ENCODE measurements around the gene HOXA6.
A peak's percentile ranks its signal among the peaks of the same experiment; 100 is the strongest.

The HOXA6 gene

DNA sequence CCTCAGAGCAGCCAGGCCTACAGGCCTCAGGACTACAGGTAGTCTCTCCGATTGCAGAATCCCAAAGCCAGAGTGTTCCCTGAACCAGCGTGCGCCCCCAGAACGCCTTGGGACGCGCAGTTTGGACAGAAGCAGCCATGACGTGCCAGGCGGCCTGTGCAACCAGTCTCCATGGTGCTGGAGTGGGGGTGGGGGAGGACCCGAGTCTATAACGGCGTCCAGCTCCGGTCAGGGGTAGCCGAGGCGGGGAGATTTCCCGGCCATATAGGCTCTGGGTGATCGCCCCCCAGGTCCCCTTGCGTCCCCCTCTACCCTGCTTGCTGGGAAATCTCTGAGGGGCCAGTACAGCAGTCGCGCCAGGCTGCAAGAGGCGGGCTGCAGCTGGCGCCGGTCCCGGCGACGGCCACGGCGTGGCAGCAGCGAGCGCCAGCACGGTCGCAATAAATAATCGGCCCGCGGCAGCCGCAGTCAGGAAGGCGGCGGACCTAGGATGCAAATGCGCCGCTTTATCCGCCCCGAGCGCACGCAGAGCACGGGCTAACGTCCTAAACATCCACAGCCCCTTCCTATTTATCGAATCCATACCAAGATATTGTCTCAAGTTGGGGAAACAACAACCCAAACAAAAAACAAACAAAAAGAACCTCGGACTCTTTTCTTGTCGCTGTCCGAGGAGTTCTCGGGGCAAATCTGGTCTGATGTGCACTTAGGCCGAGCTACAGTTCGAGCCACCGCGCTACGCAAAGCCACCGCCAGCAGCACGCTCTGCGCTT, 3.2 kb upstream of the HOXA6 start:
- Histone ChIP-seq H3K27me3 (ENCODE audit: control insufficient read depth in 1 of 2, insufficient read depth in 2 of 2, low read length in 2 of 2) (peaks cover 0 to 20% of the 10 kb centered on the region in 2 donors), H3K27ac (ENCODE audit: low read depth, low read length) (peak overlapping the region; percentile 95), H3K9ac (ENCODE audit: low read length) (peak overlapping the region; percentile 80), H3K9me3 (ENCODE audit: low read length) (no peaks in the 10 kb centered on the region), H3K36me3 (ENCODE audit: insufficient read depth, low read length) (no peaks in the 10 kb centered on the region), H3K4me3 (ENCODE audit: low read depth in 1 of 2, low read length in 2 of 2) (peak overlapping the region; percentile 85 to 92), H3K4me1 (ENCODE audit: insufficient read depth, low read length) (peaks cover 50% of the 10 kb centered on the region)

DNA sequence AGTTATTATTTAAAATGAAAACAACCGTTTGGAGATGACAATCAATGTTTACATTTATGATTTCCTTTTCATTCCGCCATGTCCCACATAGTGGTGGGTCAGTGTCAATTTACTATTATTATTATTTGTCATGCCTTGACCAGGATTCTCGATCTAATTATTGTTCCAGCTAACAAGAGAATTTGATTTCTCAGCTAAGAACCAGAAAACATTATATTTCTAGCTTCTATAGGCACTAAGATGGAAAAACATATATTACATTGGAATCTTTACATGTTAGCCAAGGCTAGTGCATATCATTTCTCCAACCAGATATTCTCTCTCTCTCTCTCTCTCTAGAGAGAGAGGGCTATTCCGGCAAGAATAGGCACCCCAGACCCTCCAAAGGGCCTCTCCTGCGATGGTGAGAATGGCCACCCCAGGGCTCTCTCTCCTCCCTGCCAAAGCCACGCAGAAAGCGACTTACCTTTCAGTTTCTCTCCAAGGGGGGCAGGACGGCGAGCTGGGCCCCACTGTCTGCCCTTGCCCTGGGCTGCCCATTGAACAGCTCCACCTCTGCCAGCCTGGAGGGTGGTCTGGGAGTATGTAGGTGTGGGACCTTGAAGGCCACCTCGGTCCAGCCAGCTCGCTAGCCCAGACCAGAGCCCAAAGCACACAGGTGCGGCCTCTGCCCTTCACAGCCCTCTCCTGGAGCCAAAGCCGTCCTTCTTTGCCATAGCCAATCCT, 2.4 kb upstream of the HOXA6 start:
- peak overlapping the region; percentile 79 for H3K9ac ChIP-seq (ENCODE audit: low read length)
- H3K9me3 ChIP-seq (ENCODE audit: low read length): no peaks in the 10 kb centered on the region
- peak overlapping the region; percentile 95 for H3K27ac ChIP-seq (ENCODE audit: low read depth, low read length)
- H3K4me3 ChIP-seq (ENCODE audit: low read depth in 1 of 2, low read length in 2 of 2): peak overlapping the region; percentile 85 to 92
- H3K4me1 ChIP-seq (ENCODE audit: insufficient read depth, low read length): peaks cover 44% of the 10 kb centered on the region
- peaks cover 0 to 12% of the 10 kb centered on the region in 2 donors for H3K27me3 ChIP-seq (ENCODE audit: control insufficient read depth in 1 of 2, insufficient read depth in 2 of 2, low read length in 2 of 2)
- peaks cover 6% of the 10 kb centered on the region for H3K36me3 ChIP-seq (ENCODE audit: insufficient read depth, low read length)

DNA sequence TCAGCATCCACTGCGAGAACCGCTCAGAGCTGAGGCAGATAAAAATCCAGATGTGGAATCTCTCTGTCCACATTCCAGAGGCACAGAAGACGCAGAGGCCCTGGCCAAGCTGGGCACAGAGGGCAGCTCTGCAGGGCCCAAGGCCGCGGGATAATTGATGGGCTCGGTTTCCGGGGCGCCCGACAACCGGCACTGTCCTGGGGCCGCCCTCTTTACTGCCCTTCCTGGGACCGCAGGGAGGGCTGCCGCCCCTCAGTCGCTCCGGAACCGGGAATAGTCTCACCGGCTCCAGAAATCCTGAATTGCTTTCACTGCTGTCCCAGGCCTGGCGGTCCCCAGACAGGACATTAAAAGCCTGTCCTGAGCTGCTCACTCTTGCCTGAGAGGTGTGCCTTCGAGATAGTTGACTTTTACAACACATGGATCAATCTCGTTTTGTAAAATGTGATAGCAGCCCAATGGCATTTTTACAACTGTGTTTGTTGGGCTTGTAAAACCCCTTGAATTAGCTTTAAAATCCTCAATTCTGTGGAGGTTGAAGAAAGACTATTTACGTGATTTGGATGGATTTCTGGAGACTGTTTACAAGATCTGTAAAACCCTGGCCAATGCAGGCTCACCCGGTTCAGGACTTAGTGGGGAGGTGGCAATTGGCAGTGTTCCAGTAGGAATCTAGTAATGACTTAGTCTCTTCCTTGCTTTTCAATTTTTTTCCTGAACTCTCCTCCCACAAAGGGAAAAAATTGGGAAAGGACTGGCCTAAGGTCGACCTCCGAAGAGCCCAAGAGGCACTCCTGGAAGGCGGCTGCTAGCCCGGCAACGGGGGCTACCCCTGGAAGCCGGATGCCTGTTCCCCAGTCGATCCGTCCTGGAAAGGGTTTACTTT, 1.4 kb upstream of the HOXA6 start:
- peaks cover 0 to 11% of the 10 kb centered on the region in 2 donors for H3K27me3 ChIP-seq (ENCODE audit: control insufficient read depth in 1 of 2, insufficient read depth in 2 of 2, low read length in 2 of 2)
- H3K9ac ChIP-seq (ENCODE audit: low read length): peak overlapping the region; percentile 79

DNA sequence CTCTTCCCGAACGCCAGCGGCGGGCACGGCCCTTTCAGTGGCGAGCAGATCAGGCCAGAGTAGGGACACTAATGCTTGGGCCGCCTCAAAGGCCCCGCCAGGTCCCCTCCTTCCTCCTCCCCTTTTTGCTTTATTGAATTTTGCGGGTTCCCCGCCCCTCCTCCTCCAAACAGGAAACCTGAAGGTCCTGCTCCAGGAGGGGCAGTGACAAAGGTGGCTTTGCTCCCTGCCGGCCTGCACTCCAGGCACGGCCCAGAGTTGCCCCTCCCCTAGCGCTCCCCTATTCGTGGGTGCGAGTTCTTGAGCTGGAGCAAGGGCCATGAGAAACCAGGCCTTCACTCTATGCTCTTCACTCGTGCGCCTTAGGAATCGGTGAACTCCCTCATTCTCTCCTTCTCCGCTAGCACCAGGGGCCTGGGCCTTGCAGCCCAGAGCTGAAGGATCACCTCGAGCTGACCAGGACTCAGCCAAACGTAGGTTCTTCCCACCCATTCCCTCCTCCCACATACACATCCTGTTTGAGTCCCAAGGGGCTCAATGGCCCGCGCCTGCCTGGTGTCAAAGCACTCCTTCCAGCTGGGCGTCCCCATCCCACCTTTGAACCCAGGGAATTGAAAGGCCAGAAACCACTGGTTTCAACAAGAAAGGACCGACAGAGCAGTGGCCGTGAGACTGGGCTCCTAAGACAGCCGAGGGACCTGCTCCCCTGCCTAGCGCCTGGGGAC, 619 bp upstream of the HOXA6 start:
- Histone ChIP-seq H3K4me1 (ENCODE audit: insufficient read depth, low read length) (peaks cover 34% of the 10 kb centered on the region), H3K9me3 (ENCODE audit: low read length) (no peaks in the 10 kb centered on the region), H3K27ac (ENCODE audit: low read depth, low read length) (peak overlapping the region; percentile 95), H3K36me3 (ENCODE audit: insufficient read depth, low read length) (peaks cover 19% of the 10 kb centered on the region), H3K27me3 (ENCODE audit: control insufficient read depth in 1 of 2, insufficient read depth in 2 of 2, low read length in 2 of 2) (peaks cover 0 to 11% of the 10 kb centered on the region in 2 donors), H3K4me3 (ENCODE audit: low read depth in 1 of 2, low read length in 2 of 2) (peak overlapping the region; percentile 50 to 92), H3K9ac (ENCODE audit: low read length) (peak overlapping the region; percentile 79)

More for the DNA sequence above, 1.4 kb upstream of the HOXA6 start:
- Histone ChIP-seq H3K27ac (ENCODE audit: low read depth, low read length) (peak overlapping the region; percentile 95), H3K4me3 (ENCODE audit: low read depth in 1 of 2, low read length in 2 of 2) (peak overlapping the region; percentile 50 to 92), H3K9me3 (ENCODE audit: low read length) (no peaks in the 10 kb centered on the region), H3K4me1 (ENCODE audit: insufficient read depth, low read length) (peaks cover 42% of the 10 kb centered on the region), H3K36me3 (ENCODE audit: insufficient read depth, low read length) (peaks cover 16% of the 10 kb centered on the region)

DNA sequence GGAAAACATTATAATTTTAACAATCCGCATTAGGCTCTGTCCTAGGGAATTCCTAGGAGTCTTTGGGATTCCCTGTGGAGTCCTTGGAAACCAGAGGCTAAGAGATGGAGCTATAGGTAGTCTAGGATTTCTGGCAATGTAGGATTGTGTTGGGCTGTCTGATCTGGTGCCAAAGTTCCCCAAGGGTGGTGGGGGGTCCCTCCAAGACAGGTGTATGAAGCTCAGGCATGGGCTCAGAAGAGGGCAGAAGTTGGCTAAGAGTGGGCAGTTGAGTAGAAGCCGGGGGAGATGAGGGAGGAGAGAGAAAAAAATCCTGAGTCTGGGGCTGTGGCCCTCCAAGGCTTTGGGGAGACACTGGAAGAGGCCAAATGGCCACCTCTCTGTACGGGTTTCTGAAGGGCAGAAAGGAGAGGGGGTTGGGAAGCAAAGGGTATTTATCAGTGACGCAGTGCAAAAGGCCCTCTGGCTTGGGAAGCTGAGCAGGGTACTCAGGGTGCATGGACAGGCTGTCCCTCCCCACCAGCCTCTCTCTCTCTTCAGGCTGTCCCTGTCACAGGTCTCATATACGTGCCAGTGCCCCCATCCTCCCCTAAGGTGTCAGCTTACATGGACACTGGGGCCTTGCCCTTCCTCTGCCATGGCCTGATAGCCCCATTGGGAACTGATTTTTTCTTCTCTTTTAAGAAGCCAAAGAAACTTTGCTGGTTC, 929 bp downstream of the HOXA6 start:
- Histone ChIP-seq H3K36me3 (ENCODE audit: insufficient read depth, low read length) (peaks cover 22% of the 10 kb centered on the region), H3K27me3 (ENCODE audit: control insufficient read depth in 1 of 2, insufficient read depth in 2 of 2, low read length in 2 of 2) (peaks cover 0 to 5% of the 10 kb centered on the region in 2 donors), H3K27ac (ENCODE audit: low read depth, low read length) (peak overlapping the region; percentile 95), H3K4me3 (ENCODE audit: low read depth in 1 of 2, low read length in 2 of 2) (peak overlapping the region; percentile 6 to 47), H3K9ac (ENCODE audit: low read length) (peak overlapping the region; percentile 34), H3K4me1 (ENCODE audit: insufficient read depth, low read length) (peaks cover 31% of the 10 kb centered on the region), H3K9me3 (ENCODE audit: low read length) (no peaks in the 10 kb centered on the region)

DNA sequence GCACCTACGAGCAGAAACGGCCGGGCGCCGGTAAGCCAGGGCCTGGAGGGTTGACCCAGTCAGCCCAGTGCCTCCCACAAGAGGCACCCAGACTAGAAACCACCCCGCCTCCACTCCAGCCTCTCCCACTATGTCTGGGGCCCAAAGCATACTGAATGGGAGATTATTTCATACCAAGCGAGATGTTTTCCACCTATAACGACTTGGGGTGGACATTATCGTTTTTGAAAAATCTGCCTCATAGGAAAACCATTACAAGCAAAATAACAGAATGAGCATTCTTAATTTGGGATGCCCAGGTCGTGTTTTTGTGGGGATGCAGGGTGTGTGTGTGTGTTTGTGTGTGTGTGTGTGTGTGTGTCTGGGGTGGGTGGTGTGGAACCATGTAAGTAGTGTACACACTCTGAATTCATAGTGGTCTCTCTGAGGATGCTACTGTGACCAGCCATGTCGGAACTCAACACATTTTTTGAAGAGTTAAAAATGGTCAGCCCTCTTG, 1.6 kb downstream of the HOXA6 start:
- no peak overlapping the region for H3K4me3 ChIP-seq (ENCODE audit: low read depth in 1 of 2, low read length in 2 of 2)

DNA sequence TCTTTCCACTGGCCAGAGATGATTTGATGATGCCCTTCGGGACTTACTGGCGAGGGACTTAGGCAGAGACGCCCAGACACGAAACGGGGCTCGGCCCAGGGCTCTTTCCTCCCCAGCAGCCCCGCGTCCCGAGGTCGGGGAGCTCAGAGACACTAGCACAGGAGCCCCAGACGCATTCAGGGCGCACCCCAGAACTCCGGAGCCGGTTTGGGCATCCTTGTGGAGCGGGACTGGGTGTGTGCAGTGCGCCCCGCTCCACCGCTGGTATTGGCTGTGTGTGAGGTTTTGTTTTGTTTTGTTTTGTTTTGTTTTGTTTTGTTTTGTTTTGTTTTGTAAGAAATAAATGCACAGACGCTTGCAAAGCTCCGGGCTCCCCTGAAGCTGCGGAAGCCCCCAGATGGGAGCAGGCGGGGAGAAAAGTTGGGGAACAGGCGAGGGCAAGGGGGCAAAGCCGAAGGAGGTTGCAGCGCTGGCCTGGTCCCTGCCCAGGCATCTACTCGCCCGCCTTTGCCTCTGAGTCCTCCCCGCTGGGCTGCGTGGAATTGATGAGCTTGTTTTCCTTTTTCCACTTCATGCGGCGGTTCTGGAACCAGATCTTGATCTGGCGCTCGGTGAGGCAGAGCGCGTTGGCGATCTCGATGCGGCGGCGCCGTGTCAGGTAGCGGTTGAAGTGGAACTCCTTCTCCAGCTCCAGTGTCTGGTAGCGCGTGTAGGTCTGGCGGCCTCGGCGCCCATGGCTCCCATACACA, 2.2 kb downstream of the HOXA6 start:
- Histone ChIP-seq H3K4me3 (ENCODE audit: low read depth in 1 of 2, low read length in 2 of 2) (no peak overlapping the region), H3K27ac (ENCODE audit: low read depth, low read length) (peak overlapping the region; percentile 55)

More for the DNA sequence above, 1.6 kb downstream of the HOXA6 start:
- no peaks in the 10 kb centered on the region for H3K9me3 ChIP-seq (ENCODE audit: low read length)
- no peak overlapping the region for H3K9ac ChIP-seq (ENCODE audit: low read length)
- H3K36me3 ChIP-seq (ENCODE audit: insufficient read depth, low read length): peaks cover 28% of the 10 kb centered on the region
- H3K27ac ChIP-seq (ENCODE audit: low read depth, low read length): peak overlapping the region; percentile 95
- H3K4me1 ChIP-seq (ENCODE audit: insufficient read depth, low read length): peaks cover 38% of the 10 kb centered on the region
- peaks cover 0 to 5% of the 10 kb centered on the region in 2 donors for H3K27me3 ChIP-seq (ENCODE audit: control insufficient read depth in 1 of 2, insufficient read depth in 2 of 2, low read length in 2 of 2)

DNA sequence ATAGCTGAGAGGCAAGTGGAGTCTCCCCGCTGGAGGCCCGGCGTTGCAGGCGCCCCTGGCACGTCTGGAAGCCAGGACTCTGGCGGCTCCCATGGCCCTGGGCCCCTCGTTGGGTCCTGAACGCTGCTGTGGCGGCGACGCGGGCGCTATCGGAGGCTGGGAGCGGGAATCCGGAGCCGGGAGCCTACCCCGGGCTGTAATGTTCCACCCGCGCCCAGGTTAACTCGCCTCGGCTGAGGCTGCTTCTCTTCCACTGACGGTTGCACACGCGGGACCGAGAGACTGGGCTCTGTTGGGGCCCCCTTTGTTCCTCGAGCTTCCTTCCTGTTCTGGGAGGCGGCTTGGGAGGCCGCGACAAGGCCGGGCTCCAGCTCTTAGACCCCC, 2.8 kb downstream of the HOXA6 start:
- Histone ChIP-seq H3K4me1 (ENCODE audit: insufficient read depth, low read length) (peaks cover 35% of the 10 kb centered on the region), H3K9me3 (ENCODE audit: low read length) (no peaks in the 10 kb centered on the region), H3K27ac (ENCODE audit: low read depth, low read length) (peak overlapping the region; percentile 55), H3K27me3 (ENCODE audit: control insufficient read depth in 1 of 2, insufficient read depth in 2 of 2, low read length in 2 of 2) (no peaks in the 10 kb centered on the region), H3K9ac (ENCODE audit: low read length) (no peak overlapping the region), H3K4me3 (ENCODE audit: low read depth in 1 of 2, low read length in 2 of 2) (peak overlapping the region in 1 of 2 donors; percentile 71), H3K36me3 (ENCODE audit: insufficient read depth, low read length) (peaks cover 28% of the 10 kb centered on the region)

More for the DNA sequence above, 2.2 kb downstream of the HOXA6 start:
- H3K9me3 ChIP-seq (ENCODE audit: low read length): no peaks in the 10 kb centered on the region
- no peak overlapping the region for H3K9ac ChIP-seq (ENCODE audit: low read length)
- peaks cover 40% of the 10 kb centered on the region for H3K4me1 ChIP-seq (ENCODE audit: insufficient read depth, low read length)
- H3K36me3 ChIP-seq (ENCODE audit: insufficient read depth, low read length): peaks cover 28% of the 10 kb centered on the region
- H3K27me3 ChIP-seq (ENCODE audit: control insufficient read depth in 1 of 2, insufficient read depth in 2 of 2, low read length in 2 of 2): peaks cover 0 to 4% of the 10 kb centered on the region in 2 donors

DNA sequence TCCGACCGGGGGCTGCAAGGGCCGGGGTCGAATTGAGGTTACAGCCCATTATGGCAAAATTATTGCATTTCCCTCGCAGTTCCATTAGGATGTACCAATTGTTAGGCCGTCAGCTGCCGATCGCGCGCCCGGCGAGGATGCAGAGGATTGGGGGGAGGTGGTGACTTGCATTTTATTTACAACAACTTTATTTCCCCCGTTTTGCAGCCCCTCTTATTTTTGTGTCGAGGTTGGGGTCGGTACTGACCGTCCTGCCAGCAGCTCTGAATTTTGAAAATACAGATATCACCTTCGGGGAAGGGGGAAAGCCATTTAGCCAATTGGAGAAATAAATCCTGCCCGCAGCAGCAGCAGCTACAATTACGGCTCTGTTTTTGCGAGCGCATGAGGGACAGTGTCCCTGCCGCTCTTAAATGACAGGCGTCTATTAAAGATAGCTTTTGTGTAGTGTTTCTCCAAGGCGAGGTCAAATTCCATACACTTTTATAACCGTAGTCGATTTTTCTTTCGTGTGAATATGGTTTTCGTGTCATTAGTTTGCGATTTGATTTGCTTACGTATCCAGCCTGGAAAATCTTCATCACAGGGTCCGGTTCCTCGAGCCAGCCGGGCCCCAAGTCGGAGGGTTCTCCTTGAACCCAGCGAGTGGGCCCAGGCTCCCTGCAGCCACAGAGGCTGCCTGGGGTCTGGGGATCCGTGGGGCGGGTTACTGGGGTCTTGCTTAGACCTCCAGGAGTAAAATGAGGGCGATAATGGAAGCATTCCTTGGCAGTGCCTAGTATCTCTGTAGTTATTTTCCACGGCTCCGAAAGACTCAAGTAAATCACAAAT, 3.4 kb downstream of the HOXA6 start:
- Histone ChIP-seq H3K4me1 (ENCODE audit: insufficient read depth, low read length) (peaks cover 33% of the 10 kb centered on the region), H3K36me3 (ENCODE audit: insufficient read depth, low read length) (peaks cover 28% of the 10 kb centered on the region), H3K9me3 (ENCODE audit: low read length) (no peaks in the 10 kb centered on the region), H3K27ac (ENCODE audit: low read depth, low read length) (peak overlapping the region; percentile 75), H3K4me3 (ENCODE audit: low read depth in 1 of 2, low read length in 2 of 2) (peak overlapping the region in 1 of 2 donors; percentile 71), H3K9ac (ENCODE audit: low read length) (no peak overlapping the region), H3K27me3 (ENCODE audit: control insufficient read depth in 1 of 2, insufficient read depth in 2 of 2, low read length in 2 of 2) (no peaks in the 10 kb centered on the region)
